Left colon (tissue), 2 donors: ENCODE results near the gene TRIM44. TPM values are rescaled to one million over a fixed set of nuclear protein-coding genes. Genes with fewer than 3 reads are reported as not detected.
"Not testable (repeated sequence)": the region's sequence is repeated elsewhere in the genome, so short reads cannot be mapped to it uniquely, and the experiment has no call there.

Source experiments
- ATAC-seq: fragments of 200-7000 bp; cut with Tn5 transposase; one replicate; pipeline ENCODE4 v1.9.1; 2020; ENCODE audit warnings: mild to moderate bottlenecking, moderate library complexity
- DNase-seq, 2 donors: peaks; one replicate each; pipeline ENCODE4 v3.0.0-alpha.2; 2020
- intact Hi-C, 2 donors: fragments of 100-400 bp; cut with DNase I in 1 of 2; cut with micrococcal nuclease in 1 of 2; formaldehyde crosslinking; loops; one replicate each; pipeline versions ENCODE4 v1.11.2 to v1.14.0; 2022; cut with DNase I, micrococcal nuclease
- total RNA-seq, 2 donors: library from RNA; stranded (reverse); fragmentation: NEBNext Ultra II Directional; extraction: Animal tissue kit (Norgen Biotek cat#: 25700); gene quantifications; one replicate each; pipeline ENCODE4 v1.2.1, GENCODE V29; 2021
- donor health status: DM: no; HTN: no; CAD: no.
- donor health status: DM: yes; HTN: yes; CAD: no.

The TRIM44 gene
- total RNA-seq, 2 donors from 2014 or later, result 45.7 to 49.4 TPM

- ATAC-seq (no peak), DNase-seq (no peak)
- intact Hi-C loops, result loop anchor here in 1 of 2 donors (5.0 kb wide), 1 partner anchor 628 kb away; no protein-coding TSS in a partner anchor
These were observed 33.1 kb upstream of the TRIM44 start for GRCh38 chr11:35629511-35629910.

- intact Hi-C loops, result loop anchor here in 1 of 2 donors (5.0 kb wide), 1 partner anchor 627 kb away; no protein-coding TSS in a partner anchor
- DNase-seq (no peak), ATAC-seq (no peak)
These were observed 32.7 kb upstream of the TRIM44 start for GRCh38 chr11:35629914-35630313.

GRCh38 chr11:35631891-35632290 is 30.7 kb upstream of the TRIM44 start:
- intact Hi-C loops, result no loop called here
- no peak for DNase-seq
- ATAC-seq, result no peak

GRCh38 chr11:35632301-35632700 is 30.3 kb upstream of the TRIM44 start:
- no peak for DNase-seq
- intact Hi-C loops, result no loop called here
- no peak for ATAC-seq

DNA sequence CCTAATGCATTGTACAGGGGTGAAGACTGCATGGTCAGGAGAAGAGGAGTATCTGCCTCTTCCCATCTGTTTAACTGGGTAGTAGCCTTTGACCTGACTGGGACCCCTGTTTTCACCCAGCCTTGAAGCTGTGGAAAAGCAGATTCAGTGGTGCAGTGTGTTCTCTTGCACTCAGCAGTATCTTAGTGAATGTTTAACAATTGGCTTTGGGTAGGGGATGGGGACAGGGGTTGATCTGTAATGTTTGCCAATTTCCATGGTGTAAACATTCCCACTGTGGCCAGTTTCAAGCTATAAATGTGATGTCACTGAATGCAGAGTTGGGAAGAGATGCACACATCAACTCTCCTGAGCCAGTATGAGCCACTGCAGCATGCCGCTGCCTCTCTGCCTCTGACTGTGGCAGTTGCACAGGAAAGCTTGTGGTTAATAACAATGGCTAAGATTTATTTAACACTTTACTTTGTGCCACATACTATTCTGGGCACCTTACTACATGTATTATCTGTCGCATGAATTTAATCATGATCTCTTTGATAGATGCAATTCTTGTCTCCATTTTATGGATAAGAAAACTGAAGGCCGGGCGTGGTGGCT is 28.6 kb upstream of the TRIM44 start:
- intact Hi-C loops, result no loop called here
- ATAC-seq (no peak), DNase-seq (no peak)

- DNase-seq (no peak), ATAC-seq (no peak)
- intact Hi-C loops, result no loop called here
These were observed 26.6 kb upstream of the TRIM44 start for GRCh38 chr11:35635933-35636332.

DNA sequence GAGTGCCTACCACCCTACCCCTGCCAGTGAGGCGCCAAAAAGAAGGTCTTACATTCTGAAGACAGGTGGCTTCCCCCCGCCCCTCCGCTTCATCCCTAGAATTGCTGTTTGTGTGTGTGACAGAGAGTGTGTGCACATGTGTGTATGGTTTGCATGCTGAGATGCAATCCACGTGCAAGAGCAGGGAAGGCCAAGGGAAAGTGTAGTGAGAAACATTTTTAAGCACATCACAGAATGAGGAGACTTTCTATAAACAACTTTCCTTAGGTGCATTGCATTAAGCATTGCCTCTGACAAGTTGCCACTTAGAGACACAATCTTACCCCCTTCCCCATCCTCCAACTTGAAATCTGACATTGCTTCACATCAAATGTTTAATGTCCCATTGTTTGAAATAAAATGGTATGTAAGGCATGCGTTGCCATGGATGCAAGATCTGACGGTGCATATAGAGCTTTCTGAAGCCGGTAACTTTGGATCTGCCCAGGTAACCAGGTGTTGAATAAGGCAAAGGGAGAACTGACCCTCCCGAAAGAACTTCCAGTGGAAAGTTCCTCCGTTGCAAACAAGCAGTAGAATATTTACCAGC is 22.9 kb upstream of the TRIM44 start:
- intact Hi-C loops, result no loop called here
- no peak for ATAC-seq
- DNase-seq, result no peak

GRCh38 chr11:35641171-35641897 is 21.2 kb upstream of the TRIM44 start:
- DNase-seq (no peak), ATAC-seq (no peak)
- intact Hi-C loops, result no loop called here

DNA sequence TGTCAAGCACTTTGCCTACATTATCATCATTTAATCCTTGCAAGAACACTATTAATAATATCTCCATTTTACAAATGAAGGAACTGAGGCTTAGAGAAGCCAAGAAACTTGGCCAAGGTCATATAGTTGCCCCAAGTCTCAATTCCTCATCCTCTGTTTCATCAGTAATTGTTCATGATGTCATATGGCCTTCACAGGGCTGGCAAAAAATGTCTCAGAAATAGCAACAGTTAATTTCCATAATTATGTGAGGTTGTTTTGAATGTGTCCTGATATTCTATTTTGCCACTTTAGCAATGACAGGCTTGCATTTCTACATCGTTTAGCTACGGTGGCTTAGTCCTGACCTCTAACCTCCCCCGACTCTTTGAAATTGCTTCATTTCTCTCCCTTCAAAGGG is 20.6 kb upstream of the TRIM44 start:
- DNase-seq, result no peak
- intact Hi-C loops, result no loop called here
- no peak for ATAC-seq

GRCh38 chr11:35647421-35648093 is 15.0 kb upstream of the TRIM44 start:
- DNase-seq, result no peak
- ATAC-seq, result no peak
- intact Hi-C loops, result no loop called here

- DNase-seq (no peak), ATAC-seq (no peak)
- intact Hi-C loops, result no loop called here
These were observed 12.6 kb upstream of the TRIM44 start for GRCh38 chr11:35650006-35650405.

- intact Hi-C loops, result no loop called here
- no peak for ATAC-seq
- no peak for DNase-seq
These were observed 12.1 kb upstream of the TRIM44 start for GRCh38 chr11:35650467-35650866.

- ATAC-seq, result no peak
- no peak for DNase-seq
- intact Hi-C loops, result no loop called here
These were observed 11.3 kb upstream of the TRIM44 start for GRCh38 chr11:35651263-35651662.

GRCh38 chr11:35652786-35653185 is 9.8 kb upstream of the TRIM44 start:
- ATAC-seq, intact Hi-C loops: not testable (repeated sequence)

GRCh38 chr11:35654711-35655110 is 7.9 kb upstream of the TRIM44 start:
- ATAC-seq, result no peak
- intact Hi-C loops, result no loop called here
- no peak for DNase-seq

More at GRCh38 chr11:35652786-35653185, 9.8 kb upstream of the TRIM44 start:
- not testable (repeated sequence) for DNase-seq

GRCh38 chr11:35655254-35655653 is 7.3 kb upstream of the TRIM44 start:
- intact Hi-C loops, result no loop called here
- ATAC-seq, result no peak
- DNase-seq, result no peak

DNA sequence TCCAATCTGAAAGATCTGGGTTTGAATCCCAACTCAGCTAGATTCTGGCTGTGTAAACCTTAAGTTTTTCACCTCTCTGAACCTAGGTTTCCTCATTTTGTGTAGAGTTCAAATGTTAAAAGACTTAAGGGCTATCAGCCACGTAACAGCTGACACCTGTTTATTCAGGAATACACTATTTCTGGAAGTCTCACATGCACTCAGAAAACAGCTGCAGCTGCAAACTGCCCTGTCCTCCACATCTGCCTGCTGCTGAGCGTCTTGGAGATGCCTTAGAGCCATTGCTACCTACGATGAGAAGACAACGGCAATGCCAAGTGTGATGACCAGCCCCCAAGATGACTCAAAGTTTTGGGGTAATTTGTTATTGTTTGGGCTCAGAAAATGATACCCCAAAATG is 6.7 kb upstream of the TRIM44 start:
- intact Hi-C loops, result no loop called here
- ATAC-seq (no peak), DNase-seq (no peak)

DNA sequence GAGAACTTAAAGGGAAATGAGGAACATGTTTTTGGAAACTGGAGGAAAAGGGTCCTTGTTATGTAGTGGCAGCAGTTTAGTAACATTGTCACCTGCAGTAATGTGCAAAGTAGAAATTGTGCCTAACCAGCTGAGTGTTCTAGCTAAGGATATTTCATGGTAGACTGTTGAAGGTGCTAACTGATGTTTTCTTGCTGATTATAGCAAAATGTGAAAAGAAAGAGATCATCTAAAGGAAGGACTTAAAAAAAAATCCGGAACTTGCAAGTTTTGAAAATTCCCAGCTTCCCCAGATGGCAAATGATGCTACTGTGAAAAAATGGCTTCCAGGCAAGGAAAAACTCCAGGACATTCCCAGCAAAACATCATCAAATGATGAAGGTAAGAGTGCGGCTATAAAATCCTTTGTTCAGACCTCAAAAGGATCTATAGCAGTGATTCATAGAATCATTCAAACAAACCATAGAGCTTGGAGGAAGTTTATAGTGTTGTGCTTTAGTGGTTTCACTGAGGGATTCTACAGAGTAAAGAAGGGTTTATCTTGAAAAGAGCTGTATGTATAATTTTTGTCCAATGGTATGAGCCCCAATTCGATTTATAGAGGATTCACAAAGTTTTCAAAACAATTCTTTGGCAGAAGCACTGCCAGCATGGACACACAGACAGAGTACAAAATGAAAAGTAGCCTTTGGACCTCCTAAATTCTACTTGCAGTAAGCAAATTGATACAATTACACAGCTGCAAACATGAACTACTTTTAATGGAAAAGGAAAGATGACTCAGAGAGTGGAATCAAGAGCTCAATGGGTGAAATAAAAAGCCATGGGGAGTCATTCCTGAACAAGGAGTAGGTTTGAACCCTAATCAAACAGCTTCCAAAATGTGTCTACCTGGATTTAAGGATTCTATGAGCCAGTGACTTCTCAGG is 4.3 kb upstream of the TRIM44 start:
- intact Hi-C loops, result no loop called here
- ATAC-seq (no peak), DNase-seq (no peak)

- intact Hi-C loops, result no loop called here
These were observed 1.0 kb upstream of the TRIM44 start for GRCh38 chr11:35661534-35661933.

More at GRCh38 chr11:35661534-35661933, 1.0 kb upstream of the TRIM44 start:
- ATAC-seq, result no peak
- DNase-seq, result no peak
